Stimulated activated CD8-positive, alpha-beta memory T cell treated with anti-CD3 and anti-CD28 coated beads, Interleukin-7, amount 100 ng/mL, for 48 hours (primary cell): ENCODE data around the gene RAB10.
A peak's percentile ranks its signal among the peaks of the same experiment; 100 is the strongest.
"Not testable (repeated sequence)": the region's sequence is repeated elsewhere in the genome, so short reads cannot be mapped to it uniquely, and the experiment has no call there.

ENCODE experiments used
- DNase-seq, 2 donors: peaks; one replicate each; pipeline ENCODE4 v3.0.0-alpha.2; 2020; ENCODE audit warnings: low read depth in 1 of 2; ENCODE audit errors: extremely low read depth in 1 of 2

RAB10 gene

DNA sequence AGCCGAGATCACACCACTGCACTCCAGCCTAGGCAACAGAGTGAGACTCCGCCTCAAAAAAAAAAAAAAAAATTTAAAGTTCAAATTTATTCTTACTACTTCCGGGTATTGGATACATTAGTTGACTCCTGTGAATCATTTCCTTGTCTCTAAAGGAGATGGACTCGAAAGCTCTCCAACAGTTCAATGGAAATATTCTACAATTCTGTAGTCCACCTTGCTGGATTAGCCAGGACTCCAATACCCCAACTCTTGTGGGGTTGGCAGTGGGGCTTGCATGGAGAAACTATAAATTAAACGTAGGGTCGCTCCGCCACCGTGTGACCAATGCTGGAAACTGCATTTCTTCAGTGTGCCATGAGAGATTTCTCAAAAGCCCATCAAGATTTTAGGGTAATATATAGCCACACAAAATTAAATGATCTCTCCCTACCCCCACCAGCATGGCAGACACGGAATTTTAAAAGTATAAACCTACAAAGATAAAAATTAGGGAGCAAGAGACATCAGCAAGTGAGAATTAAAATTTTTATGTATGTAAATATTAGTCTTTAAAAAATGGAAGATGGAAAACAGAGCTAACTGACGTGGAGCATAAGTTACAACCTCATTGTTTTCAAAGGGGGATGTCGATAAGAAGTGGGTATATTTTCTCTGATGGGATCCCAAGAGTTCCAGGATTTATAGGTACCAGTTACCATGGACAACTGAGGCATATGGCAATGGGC lies 111.2 kb downstream of the RAB10 start:
- peak; percentile 19 to 20 for DNase-seq

DNA sequence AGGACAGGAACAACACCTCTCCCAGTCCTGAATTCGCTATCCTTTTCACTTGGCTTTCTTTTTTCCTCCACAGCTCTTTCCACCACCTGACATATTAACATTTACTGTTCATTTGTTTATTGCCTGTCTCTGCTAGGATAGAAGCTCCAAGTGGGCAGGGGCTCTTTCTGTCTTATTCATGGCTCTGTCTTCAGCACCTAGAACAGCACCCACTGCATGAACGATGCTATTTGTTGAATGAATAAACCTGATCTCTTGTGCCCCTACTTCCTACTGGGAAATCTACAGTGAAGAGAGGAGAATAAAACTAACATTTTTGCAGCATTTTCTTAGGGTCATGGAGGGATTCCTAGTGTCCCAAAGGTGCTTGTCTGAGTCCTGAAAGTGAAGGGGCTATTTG lies 114.6 kb downstream of the RAB10 start:
- no peak for DNase-seq

DNA sequence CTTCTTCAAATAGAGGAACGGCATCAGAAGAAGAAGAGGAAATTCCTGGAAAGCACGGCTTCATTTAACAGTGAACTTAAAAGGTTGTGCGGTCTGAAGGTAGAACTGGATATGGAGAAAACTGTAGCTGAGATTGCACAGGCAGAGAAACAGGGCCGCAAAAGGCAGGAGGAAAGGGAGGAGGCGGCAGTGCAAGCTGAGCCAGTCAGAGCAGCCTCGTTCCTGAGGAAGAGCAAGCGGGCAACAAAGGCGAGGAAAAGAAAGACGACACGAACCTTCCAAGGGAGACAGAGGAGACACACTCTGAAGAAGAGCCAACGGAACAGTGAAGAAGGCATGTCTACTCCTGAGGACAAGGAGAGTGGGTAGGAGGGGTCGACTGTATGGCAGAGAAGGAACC lies 116.4 kb downstream of the RAB10 start:
- no peak for DNase-seq

DNA sequence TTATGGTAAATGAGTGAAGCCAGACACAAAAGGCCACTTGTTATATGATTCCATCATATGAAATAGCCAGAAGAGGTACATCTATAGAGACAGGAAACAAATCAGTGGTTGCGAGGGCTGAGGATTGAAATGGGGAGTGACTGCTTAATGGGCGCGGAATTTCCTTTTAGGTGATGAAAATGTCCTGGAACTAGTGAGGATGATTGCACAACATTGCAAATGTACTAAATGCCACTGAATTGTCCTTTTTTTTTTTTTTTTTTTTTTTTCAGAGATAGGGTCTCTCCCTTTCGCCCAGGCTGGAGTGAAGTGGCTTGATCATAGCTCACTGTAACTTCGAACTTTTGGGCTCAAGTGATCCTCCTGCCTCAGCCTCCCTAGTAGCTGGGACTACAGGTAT lies 123.7 kb downstream of the RAB10 start:
- no peak for DNase-seq

DNA sequence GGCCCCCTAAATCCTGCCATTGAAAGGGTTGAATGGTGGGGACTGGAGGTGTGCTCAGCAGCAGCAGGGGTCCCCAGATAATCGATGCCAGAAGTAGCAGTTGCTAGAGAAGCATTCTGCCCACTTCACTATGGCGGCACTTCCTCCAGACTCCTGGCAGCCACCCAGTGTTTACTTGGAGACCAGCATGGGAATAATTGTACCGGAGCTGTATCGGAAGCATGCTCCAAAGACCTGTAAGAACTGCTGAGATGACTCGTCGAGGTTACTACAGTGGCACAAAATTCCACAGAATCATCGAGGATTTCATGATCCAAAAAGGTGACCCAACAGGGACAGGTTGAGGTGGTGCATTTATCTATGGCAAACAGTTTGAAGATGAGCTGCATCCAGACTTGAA lies 128.0 kb downstream of the RAB10 start:
- no peak for DNase-seq

DNA sequence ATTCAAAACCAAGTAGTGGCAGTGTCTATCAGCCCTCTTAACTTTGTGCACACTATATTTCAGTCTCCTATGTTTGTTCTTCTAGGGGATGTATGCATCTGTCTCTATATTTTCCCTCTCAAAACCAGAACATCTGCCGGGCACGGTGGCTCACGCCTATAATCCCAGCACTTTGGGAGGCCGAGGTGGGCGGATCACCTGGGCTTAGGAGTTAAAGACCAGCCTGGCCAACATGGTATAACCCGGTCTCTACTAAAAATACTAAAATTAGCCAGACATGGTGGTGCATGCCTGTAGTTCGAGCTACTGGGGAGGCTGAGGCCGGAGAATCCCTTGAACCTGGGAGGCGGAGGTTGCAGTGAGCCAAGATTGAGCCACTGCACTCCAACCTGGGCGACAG lies 129.1 kb downstream of the RAB10 start:
- DNase-seq, result no peak

DNA sequence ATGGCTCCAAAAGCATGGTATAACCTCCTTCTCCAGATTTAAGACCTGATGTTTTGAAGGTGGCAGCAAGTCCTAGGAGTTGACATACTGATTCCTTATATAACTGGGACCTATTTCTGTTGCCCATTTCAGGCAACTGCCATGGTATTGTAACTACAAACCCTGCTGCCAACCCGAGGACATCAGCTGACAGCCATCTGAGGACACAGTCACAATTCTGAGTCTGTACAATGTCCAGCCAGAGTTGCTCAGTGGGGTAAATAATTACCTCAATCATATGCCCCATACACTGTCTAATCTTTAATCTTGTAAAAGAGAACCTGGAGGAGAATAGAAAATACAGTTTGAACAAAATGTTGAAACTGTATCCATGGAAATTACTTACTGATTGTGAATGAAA lies 130.3 kb downstream of the RAB10 start:
- DNase-seq, result no peak

DNA sequence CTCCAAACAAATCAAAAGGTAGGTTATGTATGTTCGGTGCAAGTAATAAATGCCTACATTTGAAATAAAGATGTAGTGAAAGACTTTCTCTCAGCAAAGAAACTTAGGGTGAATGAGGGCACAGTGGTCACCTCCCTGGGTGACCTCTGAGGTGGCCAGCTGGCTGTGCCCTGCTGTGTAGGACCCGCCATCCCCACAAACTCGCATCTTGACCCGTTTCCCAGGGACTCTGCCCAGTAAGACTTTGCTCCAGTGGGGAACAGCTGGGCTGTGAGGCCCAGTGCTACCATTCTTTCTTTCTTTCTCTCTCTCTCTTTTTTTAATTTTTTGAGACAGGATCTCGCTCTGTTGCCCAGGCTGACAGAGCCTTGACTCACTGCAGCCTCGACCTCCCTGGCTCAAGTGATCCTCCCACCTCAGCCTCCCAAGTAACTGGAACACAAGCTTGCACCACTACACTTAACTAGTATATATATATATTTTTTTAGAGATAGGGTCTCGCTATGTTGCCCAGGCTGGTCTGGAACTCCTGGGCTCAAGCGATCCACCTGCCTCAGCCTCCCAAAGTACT lies 130.8 kb downstream of the RAB10 start:
- no peak for DNase-seq

DNA sequence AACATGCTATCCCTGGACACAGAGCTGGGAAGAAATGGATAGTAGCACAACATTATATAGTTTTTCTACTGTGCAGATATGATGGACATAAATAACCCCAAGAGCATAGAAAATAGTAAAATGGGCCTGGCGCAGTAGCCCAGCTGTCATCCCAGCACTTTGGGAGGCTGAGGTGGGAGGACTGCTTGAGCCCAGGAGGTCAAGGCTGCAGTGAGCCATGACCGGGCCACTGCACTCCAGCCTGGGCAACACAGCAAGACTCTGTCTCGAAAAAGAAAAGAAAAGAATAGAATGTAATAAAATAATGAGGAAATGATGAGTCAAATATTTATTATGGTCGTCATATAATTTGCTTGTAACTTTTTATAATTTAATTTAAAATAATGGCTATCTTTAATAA lies 131.5 kb downstream of the RAB10 start:
- no peak for DNase-seq

DNA sequence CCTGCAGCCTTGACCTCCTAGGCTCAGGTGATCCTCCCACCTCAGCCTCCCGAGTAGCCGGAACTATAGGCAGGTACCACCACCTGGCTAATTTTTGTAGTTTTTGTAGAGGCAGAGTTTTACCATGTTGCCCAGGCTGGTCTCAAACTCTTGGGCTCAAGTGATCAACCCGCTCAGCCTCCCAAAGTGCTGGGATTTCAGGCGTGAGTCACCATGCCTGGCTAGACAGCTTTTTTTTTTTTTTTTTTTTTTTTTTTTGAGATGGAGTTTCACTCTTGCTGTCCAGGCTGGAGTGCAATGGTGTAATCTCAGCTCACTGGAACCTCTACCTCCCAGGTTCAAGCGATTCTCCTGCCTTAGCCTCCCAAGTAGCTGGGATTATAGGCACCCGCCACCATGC lies 132.7 kb downstream of the RAB10 start:
- DNase-seq, result not testable (repeated sequence)

DNA sequence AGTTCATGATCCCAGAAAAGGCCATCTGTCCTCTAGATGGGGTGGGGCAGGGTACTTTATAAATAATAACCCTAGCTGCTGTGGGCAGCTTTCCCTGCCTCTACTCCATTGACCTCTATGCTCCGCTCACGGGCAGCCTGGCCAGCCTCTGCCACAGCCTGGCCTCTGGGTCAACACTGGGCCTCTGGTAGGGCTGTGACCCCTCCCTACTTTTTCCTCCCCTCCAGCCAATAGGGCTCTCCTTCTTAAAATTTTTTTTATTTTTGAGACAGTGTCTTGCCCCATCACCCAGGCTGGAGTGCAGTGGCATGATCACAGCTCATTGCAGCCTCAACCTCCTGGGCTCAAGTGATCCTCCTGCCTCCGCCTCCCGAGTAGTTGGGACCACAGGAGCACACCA lies 134.9 kb downstream of the RAB10 start:
- DNase-seq, result no peak

DNA sequence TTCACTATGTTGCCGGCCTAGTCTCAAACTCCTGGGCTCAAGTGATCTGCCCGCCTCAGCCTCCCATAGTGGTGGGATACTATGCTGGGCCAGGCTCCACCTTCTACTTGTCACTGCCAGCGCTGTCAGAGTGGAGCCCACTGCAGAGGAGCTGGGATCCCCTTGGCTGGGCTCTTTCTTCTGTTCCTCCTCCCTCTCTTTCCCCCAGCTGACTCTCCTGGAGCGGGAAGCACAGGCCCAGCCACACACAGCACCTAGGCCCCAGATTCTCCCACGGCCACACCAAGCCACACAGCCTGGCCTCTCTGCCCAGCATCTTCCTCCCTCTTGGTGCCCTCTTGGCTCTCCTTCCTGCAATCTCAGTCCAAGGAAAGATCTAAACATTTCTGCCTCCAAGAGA lies 135.3 kb downstream of the RAB10 start:
- DNase-seq, result no peak

DNA sequence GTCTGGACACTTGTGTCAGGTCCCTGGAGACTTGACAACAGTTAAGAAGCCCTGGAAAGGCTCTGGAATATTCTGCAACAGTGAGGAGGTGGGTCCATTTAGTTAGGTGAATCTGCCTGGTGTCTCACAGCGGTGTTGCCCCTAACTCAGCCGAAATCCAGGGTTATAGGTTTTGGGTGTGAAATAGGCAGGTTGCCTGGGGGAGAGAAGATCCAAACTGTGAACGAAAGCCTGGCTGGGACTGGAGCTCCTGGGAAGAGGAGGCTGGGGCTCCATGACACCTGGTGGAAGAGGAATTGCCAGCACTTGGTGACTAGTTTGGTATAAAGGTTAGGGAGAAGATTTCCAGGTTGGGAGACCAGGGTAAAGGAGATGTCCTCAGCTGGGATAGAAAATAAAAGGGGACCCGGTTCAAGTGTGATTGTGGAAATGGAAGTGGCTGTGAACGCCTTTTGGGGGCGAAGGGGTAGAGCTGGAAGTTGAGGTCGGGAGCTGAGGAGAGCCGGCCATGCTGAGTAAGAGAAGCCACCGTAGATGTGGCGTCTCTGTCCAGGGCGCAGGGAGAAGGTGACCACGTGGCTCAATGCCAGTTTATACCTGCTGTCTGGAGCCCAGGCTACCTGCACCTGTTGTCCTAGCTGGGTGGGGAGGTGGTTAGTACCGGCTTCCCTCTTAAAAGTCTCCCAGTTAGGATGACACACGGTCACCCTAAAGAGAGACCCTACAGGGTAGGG lies 136.0 kb downstream of the RAB10 start:
- DNase-seq, result no peak

DNA sequence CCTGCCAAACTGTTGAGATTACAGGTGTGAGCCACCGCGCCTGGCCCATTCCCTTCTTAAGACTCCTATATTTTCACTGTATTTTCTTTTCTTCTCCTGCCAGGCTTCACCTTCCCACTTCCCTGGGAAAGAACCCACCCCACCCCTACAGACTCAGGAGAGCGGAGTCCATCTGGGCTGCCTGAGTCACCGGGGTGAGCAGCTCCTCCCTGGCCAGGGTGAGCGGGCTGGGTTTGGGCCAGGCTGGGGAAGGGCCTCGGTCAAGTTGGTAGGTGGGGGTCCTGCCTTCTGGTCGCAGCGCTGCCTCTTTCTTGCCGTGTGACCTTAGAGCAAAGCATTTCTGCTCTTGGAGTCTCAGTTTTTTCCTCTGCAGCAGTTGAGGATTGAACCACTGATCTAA lies 136.9 kb downstream of the RAB10 start:
- no peak for DNase-seq

DNA sequence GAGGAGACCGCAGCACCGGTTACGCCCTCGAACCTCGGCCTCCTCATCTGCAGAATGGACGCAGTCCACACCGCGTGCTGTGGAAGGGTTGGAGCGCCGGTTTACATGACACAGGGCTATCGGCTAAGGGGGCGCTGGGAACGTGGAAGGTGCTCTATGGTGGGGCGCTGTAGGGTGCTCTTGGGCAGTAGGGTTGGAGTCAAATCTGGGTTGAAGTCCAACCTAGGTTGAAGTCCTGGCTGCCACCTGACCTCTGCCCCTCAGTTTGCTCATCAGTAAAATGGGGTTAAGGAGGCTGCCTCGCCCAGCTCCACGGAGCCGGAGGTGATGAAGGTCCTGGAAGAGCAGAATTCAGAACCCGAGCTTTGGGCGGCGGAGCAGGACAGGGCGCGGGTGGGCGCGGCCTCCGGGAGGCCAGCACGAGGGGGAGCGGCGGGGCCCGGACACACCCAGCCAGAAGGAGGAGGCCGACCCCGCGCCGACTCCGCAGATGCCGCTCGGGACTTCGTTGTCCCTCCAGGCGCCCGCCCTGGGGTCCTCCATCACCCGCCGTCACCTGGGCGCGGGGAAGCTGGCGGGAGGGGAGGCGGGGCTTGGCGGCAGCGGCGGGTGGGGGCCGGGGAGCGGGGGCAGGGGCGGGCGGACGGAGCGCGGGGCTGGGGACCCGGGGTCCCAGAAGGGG lies 138.4 kb downstream of the RAB10 start:
- DNase-seq, result no peak

DNA sequence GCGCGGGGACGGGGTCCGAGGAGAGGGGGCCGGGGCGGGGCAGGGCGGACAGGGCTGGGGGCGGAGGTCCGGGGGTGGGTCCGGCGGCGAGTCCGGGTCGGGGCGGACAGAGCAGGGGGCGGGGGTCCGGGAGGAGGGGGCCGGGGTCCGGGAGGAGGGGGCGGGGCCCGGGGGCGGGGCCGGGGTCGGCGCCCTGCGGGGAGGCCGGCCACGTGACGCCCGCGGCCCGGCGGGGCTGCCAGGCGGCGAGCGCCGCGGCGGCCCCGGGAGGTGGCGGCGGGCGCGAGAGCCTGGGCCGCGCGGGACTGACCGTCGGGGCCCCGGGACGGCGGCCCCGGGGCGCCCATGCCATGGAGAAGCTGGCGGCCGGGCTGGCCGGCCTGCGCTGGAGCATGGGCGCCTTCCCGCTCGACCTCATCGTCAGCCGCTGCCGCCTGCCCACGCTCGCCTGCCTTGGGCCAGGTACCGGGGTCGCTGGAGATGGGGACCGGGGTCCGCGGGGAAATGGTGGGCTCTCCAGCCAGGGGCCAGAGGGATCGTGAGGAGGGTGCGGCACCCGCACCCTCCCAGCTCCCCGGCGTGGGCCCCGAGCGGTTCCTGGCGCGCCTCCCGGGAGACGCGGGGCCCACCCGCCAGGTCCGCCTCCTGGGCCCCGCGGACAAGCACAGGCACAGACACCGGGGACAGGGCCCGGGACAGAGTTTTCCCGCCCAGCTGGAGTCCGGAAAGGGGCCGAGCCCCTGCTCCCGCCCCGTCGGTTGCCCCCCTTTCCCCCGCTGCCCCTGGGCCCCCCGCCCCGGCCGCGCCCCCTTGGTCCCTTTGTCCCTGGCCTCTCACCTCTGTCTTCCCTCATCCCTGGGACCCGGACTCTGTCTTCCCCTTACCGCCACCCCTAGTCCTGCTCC lies 139.2 kb downstream of the RAB10 start, which contains the start of gene GAREM2:
Gene GAREM2 (plus strand): TSS at position 218 of the 905 bp plus-strand sequence. CDS start 133 bp downstream, at position 351.
- DNase-seq, result no peak

DNA sequence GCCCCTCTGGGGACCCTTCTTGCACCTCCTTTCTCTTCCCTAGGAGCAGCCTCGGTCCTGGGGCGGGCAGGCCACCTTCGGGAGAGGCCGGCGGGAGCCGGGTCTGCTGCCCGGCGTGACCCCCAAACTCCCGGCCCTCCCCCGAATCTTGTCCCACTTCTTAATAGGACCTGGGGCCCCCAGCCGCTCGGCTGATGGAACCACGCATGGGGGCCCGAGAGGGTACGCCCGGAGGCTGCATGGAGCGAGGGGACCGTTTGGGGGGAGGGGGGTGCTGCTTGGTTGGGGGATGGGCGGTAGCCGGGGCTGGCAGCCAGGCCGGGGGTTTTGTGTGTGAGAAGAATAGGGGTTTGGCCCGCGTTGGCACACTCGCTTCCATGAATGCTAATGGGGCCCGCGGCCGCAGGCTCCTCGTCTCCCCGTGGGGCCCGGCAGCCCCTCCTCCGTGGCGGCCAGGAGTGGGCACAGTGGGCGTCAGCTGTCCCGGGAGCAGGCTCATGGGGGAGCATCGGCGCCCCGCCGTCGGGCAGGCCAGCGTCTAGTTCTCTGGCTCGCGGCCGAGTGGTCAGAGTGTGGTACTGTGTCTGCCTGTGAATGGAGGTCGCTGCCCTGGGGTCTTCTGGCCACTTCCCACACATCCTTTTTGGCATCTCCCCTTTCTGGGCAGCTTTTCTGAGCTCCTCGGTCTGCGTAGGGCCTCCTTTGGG lies 140.0 kb downstream of the RAB10 start:
- DNase-seq, result no peak

DNA sequence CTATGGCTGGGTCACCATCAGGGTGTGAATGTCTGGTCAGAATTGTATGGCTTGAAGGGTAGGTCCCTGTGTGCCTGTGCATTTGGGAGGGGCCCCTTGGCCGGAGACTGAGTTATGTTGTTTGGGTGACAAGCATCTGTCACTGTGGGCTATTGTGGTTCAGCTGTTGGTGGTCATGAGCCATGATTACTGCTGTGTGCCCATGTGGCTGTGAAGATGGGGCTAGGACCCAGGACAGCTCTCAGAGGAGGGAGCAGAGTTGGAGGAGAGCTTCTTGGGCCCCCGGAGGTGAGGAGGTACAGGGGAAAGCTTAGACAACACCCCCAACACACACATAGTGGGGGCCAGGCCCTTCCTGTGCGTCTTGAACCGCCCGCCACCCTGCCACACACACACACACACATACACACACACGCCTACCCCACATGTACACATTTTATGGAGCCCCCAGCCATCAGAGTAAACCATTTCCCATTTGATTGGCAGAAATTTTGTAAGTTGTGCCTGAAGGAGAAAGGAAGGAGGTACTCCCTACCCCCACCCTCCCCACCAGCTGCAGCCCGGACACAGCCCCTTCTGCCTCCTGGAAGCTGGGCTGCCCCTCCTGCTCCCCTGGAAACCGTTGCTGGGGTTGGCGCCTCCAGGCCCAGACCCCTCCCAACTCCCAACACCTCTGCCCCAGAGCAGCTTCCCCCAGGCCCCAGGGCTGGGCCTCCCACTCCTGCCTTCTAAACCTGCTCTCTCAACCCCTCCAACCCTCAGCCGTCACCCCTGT lies 141.0 kb downstream of the RAB10 start:
- DNase-seq, result no peak
